Right atrium auricular region (tissue), 2 donors: ENCODE measurements around the gene SOX13. TPM values are rescaled to one million over a fixed set of nuclear protein-coding genes. Genes with fewer than 3 reads are reported as not detected.

Experiments
- DNase-seq: peaks from one replicate; pipeline ENCODE4 v3.0.0-alpha.2; 2019; ENCODE audit warnings: low spot score
- H3K27ac ChIP-seq, 2 donors: fragments of 200-600 bp; sonication (generic); 1 replicate in 1 of 2; 2 replicates in 1 of 2; pipeline ENCODE4 v1.5.1; 2016 to 2019
- H3K27me3 ChIP-seq, 2 donors: fragments of 200-600 bp; sonication (generic); one replicate each; pipeline versions ENCODE4 v1.5.1 to v1.6.0; 2017 to 2019
- H3K36me3 ChIP-seq: fragments of 200-600 bp; sonication (generic); one replicate; pipeline ENCODE4 v1.5.1; 2016
- H3K4me1 ChIP-seq, 2 donors: fragments of 200-600 bp; sonication (generic); one replicate each; pipeline versions ENCODE4 v1.5.1 to v1.6.0; 2017 to 2019
- H3K4me3 ChIP-seq, 2 donors: fragments of 200-600 bp; sonication (generic); 1 replicate in 1 of 2; 2 replicates in 1 of 2; pipeline ENCODE4 v1.5.1; 2017 to 2019; ENCODE audit warnings: mild to moderate bottlenecking in 1 of 2, moderate library complexity in 1 of 2
- H3K9me3 ChIP-seq, 2 donors: fragments of 200-600 bp; sonication (generic); one replicate each; pipeline ENCODE4 v1.5.1; 2019
- CTCF ChIP-seq, 2 donors: fragments of 200-600 bp; sonication (generic); IDR thresholded peaks; one replicate each; pipeline ENCODE4 v1.5.1; 2019; ENCODE audit warnings: antibody characterized with exemption in 2 of 2
- total RNA-seq, 2 donors: library from RNA; depleted of rRNA; stranded (reverse); fragments of >200 nt; gene quantifications; one replicate each; pipeline ENCODE4 v1.1.0, GENCODE V29; 2016

Gene SOX13
- total RNA-seq, 2 donors from 2014 or later, result 7.9 to 8.6 TPM

- Histone ChIP-seq H3K27me3 (no peaks in the 10 kb centered on the region), H3K36me3 (peaks cover 11% of the 10 kb centered on the region), H3K9me3 (no peaks in the 10 kb centered on the region), H3K4me1 (no peaks in the 10 kb centered on the region), H3K27ac (no peak overlapping the region), H3K4me3 (no peak overlapping the region)
- TF ChIP-seq CTCF (IDR thresholded peaks at IDR 0.05), result no peak
- DNase-seq, result no peak
Observed at GRCh38 chr1:204142032-204142974, 69.4 kb downstream of the SOX13 start.

- Histone ChIP-seq H3K27me3 (no peaks in the 10 kb centered on the region), H3K4me3 (no peak overlapping the region), H3K4me1 (no peaks in the 10 kb centered on the region), H3K27ac (no peak overlapping the region), H3K9me3 (no peaks in the 10 kb centered on the region), H3K36me3 (peaks cover 10% of the 10 kb centered on the region)
- DNase-seq, result no peak
- no peak for TF ChIP-seq CTCF (IDR thresholded peaks at IDR 0.05)
Observed at GRCh38 chr1:204143276-204144041, 70.5 kb downstream of the SOX13 start.

- no peaks in the 10 kb centered on the region for H3K9me3 ChIP-seq
Observed at GRCh38 chr1:204145033-204145504, 72.2 kb downstream of the SOX13 start.

GRCh38 chr1:204146309-204146708 lies 73.4 kb downstream of the SOX13 start:
- no peak for DNase-seq
- Histone ChIP-seq H3K27me3 (no peaks in the 10 kb centered on the region), H3K9me3 (no peaks in the 10 kb centered on the region), H3K4me3 (no peak overlapping the region), H3K4me1 (peaks cover 0 to 15% of the 10 kb centered on the region in 2 donors), H3K36me3 (no peaks in the 10 kb centered on the region), H3K27ac (no peak overlapping the region)
- TF ChIP-seq CTCF (IDR thresholded peaks at IDR 0.05), result no peak

More at GRCh38 chr1:204145033-204145504, 72.2 kb downstream of the SOX13 start:
- no peak overlapping the region for H3K4me3 ChIP-seq
- H3K36me3 ChIP-seq, result no peaks in the 10 kb centered on the region
- H3K27me3 ChIP-seq, result no peaks in the 10 kb centered on the region
- H3K4me1 ChIP-seq, result peaks cover 0 to 2% of the 10 kb centered on the region in 2 donors
- no peak for TF ChIP-seq CTCF (IDR thresholded peaks at IDR 0.05)
- no peak for DNase-seq
- no peak overlapping the region for H3K27ac ChIP-seq

DNA sequence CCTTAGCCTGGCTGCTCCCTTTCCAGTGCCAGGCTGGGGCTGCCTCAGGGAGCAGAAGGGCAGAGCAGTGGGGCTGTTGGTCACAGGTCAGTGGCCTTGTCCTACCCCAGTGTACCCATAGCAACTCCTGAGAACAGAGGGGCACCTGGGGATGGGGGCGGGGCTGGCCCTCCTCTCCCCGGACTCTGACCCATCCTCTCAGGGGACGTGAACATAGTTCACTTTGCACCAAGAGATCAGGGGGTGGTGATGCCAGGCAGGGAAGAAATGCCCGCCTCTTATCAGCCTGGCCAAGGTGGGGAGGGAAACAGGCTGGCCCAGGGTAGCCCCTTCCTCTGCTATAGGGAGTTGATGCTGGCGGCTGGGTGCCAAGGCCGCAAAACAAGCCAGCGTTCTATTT lies 74.0 kb downstream of the SOX13 start:
- no peak for DNase-seq
- no peak for TF ChIP-seq CTCF (IDR thresholded peaks at IDR 0.05)
- H3K4me1 ChIP-seq, result peaks cover 0 to 18% of the 10 kb centered on the region in 2 donors
- H3K36me3 ChIP-seq, result no peaks in the 10 kb centered on the region
- no peak overlapping the region for H3K27ac ChIP-seq
- H3K4me3 ChIP-seq, result no peak overlapping the region
- no peaks in the 10 kb centered on the region for H3K9me3 ChIP-seq
- H3K27me3 ChIP-seq, result no peaks in the 10 kb centered on the region
